NCI-H1092 treated with DMSO at 0.1 percent for 48 hours (cell line): Measurements from ENCODE around the gene MCEE.

Source experiments
- DNase-seq: peaks from one replicate; lab custom pipeline; 2025; lab: John Stamatoyannopoulos, UW

MCEE gene

GRCh38 chr2:71082402-71083252 lies 47.4 kb downstream of the MCEE start:
- DNase-seq = no peak

- peak; percentile 2 for DNase-seq
Observed at GRCh38 chr2:71078624-71079023, 51.4 kb downstream of the MCEE start.

GRCh38 chr2:71074893-71075395 lies 55.1 kb downstream of the MCEE start:
- DNase-seq = no peak

GRCh38 chr2:71073475-71073874 lies 56.6 kb downstream of the MCEE start:
- DNase-seq = no peak

- no peak for DNase-seq
Observed at GRCh38 chr2:71072492-71072891, 57.5 kb downstream of the MCEE start.

- no peak for DNase-seq
Observed at GRCh38 chr2:71071681-71072398, 58.2 kb downstream of the MCEE start.

- no peak for DNase-seq
Observed at GRCh38 chr2:71070294-71071093, 59.5 kb downstream of the MCEE start.

GRCh38 chr2:71069376-71069775 lies 60.7 kb downstream of the MCEE start:
- no peak for DNase-seq

GRCh38 chr2:71068218-71069035 lies 61.6 kb downstream of the MCEE start, which contains the start of gene NAGK:
TSS of gene NAGK (plus strand) at chr2:71068648. CDS start at chr2:71068684, 36 bp downstream.
- peak; percentile 93 for DNase-seq

GRCh38 chr2:71067567-71068217 lies 62.3 kb downstream of the MCEE start:
- peak; percentile 21 for DNase-seq

- DNase-seq = no peak
Observed at GRCh38 chr2:71066856-71067255, 63.2 kb downstream of the MCEE start.

- no peak for DNase-seq
Observed at GRCh38 chr2:71064754-71065621, 65.0 kb downstream of the MCEE start.

- no peak for DNase-seq
Observed at GRCh38 chr2:71064110-71064611, 65.9 kb downstream of the MCEE start.

- DNase-seq = no peak
Observed at GRCh38 chr2:71063216-71063615, 66.8 kb downstream of the MCEE start.

- no peak for DNase-seq
Observed at GRCh38 chr2:71060871-71061270, 69.2 kb downstream of the MCEE start.

- DNase-seq = no peak
Observed at GRCh38 chr2:71060211-71060610, 69.8 kb downstream of the MCEE start.
